DOHH2 (cell line): ENCODE results near the gene SEMA3D.
"Not testable (repeated sequence)": the region's sequence is repeated elsewhere in the genome, so short reads cannot be mapped to it uniquely, and the experiment has no call there.

ENCODE experiments used
- H3F3A ChIP-seq: fragments of 200-600 bp; sonication (generic), shearing (Covaris generic); 2 replicates; pipeline ENCODE4 v1.6.0; 2016; ENCODE audit warnings: antibody characterized with exemption, mild to moderate bottlenecking; ENCODE audit not compliant: control insufficient read depth, insufficient read depth
- H3K27ac ChIP-seq: fragments of 200-600 bp; sonication (generic); 2 replicates; pipeline ENCODE4 v1.5.1; 2014; ENCODE audit warnings: low read depth, mild to moderate bottlenecking, low read length, moderate library complexity
- H3K27me3 ChIP-seq: fragments of 200-600 bp; sonication (generic); 2 replicates; pipeline ENCODE4 v1.6.1; 2014; ENCODE audit warnings: mild to moderate bottlenecking, low read length, mixed read lengths; ENCODE audit not compliant: control insufficient read depth
- H3K36me3 ChIP-seq: fragments of 200-600 bp; sonication (generic); 2 replicates; pipeline ENCODE4 v1.6.1; 2014; ENCODE audit warnings: mild to moderate bottlenecking, low read length, moderate library complexity, mixed read lengths; ENCODE audit not compliant: control insufficient read depth
- H3K4me1 ChIP-seq: fragments of 200-600 bp; sonication (generic); 2 replicates; pipeline ENCODE4 v1.6.1; 2014; ENCODE audit warnings: mild to moderate bottlenecking, low read length, mixed read lengths; ENCODE audit not compliant: control insufficient read depth
- H3K4me2 ChIP-seq: fragments of 200-600 bp; sonication (generic); 2 replicates; pipeline ENCODE4 v1.6.0; 2014; ENCODE audit warnings: mild to moderate bottlenecking, low read length, moderate library complexity
- H3K4me3 ChIP-seq: fragments of 200-600 bp; sonication (generic); 2 replicates; pipeline ENCODE4 v1.5.1; 2014; ENCODE audit warnings: mild to moderate bottlenecking, low read length, mixed read lengths
- H3K79me2 ChIP-seq: fragments of 200-600 bp; sonication (generic); 2 replicates; pipeline ENCODE4 v1.6.1; 2014; ENCODE audit warnings: mild to moderate bottlenecking, low read length, mixed read lengths; ENCODE audit not compliant: control insufficient read depth
- H3K9me2 ChIP-seq: fragments of 200-600 bp; sonication (generic); replicated peaks from 2 replicates; pipeline ENCODE4 v1.6.1; 2014; ENCODE audit warnings: mild to moderate bottlenecking, low read length, mixed read lengths; ENCODE audit not compliant: control insufficient read depth
- H3K9me3 ChIP-seq: fragments of 200-600 bp; sonication (generic); 2 replicates; pipeline ENCODE4 v1.6.1; 2014; ENCODE audit warnings: antibody characterized with exemption, low read length, mixed read lengths; ENCODE audit not compliant: control insufficient read depth, insufficient read depth
- H4K20me1 ChIP-seq: fragments of 200-600 bp; sonication (generic); 2 replicates; pipeline ENCODE4 v1.6.0; 2014; ENCODE audit warnings: low read depth, mild to moderate bottlenecking, antibody characterized with exemption, low read length, moderate library complexity; ENCODE audit not compliant: control insufficient read depth, insufficient read depth
- CTCF ChIP-seq: fragments of 200-600 bp; sonication (generic); IDR thresholded peaks from one replicate; pipeline ENCODE4 v1.5.1; 2014; ENCODE audit warnings: antibody characterized with exemption, mild to moderate bottlenecking, low read depth, low read length; ENCODE audit not compliant: poor library complexity, severe bottlenecking
- EZH2phosphoT487 ChIP-seq: fragments of 200-600 bp; sonication (generic); IDR thresholded peaks from 2 replicates; pipeline ENCODE4 v1.6.1; 2017; ENCODE audit warnings: borderline replicate concordance, mild to moderate bottlenecking, antibody characterized with exemption, low read length, moderate library complexity, mixed read lengths

The SEMA3D gene

GRCh38 chr7:84997626-84998025, 189.2 kb downstream of the SEMA3D start:
- H3K9me2 ChIP-seq, result no peaks in the 10 kb centered on the region

GRCh38 chr7:84992954-84993353, 193.9 kb downstream of the SEMA3D start:
- not testable (repeated sequence) for H4K20me1 ChIP-seq, H3K27ac ChIP-seq, H3K27me3 ChIP-seq, H3K79me2 ChIP-seq, H3F3A ChIP-seq, H3K4me3 ChIP-seq, H3K4me1 ChIP-seq, H3K36me3 ChIP-seq, H3K9me2 ChIP-seq, H3K9me3 ChIP-seq, H3K4me2 ChIP-seq

More at GRCh38 chr7:84997626-84998025, 189.2 kb downstream of the SEMA3D start:
- Histone ChIP-seq H3K4me3 (no peak overlapping the region), H3F3A (no peaks in the 10 kb centered on the region), H3K9me3 (no peaks in the 10 kb centered on the region), H3K27me3 (no peaks in the 10 kb centered on the region), H3K79me2 (no peaks in the 10 kb centered on the region), H3K36me3 (no peaks in the 10 kb centered on the region), H3K27ac (no peak overlapping the region), H4K20me1 (no peaks in the 10 kb centered on the region), H3K4me2 (no peak overlapping the region), H3K4me1 (no peaks in the 10 kb centered on the region)
- TF ChIP-seq EZH2phosphoT487 (no peak), CTCF (no peak)

- TF ChIP-seq CTCF (no peak), EZH2phosphoT487 (no peak)
- Histone ChIP-seq H3K36me3 (no peaks in the 10 kb centered on the region), H3K4me1 (no peaks in the 10 kb centered on the region), H3K79me2 (no peaks in the 10 kb centered on the region), H3K4me3 (no peak overlapping the region), H3K27ac (no peak overlapping the region), H3F3A (no peaks in the 10 kb centered on the region), H3K4me2 (no peak overlapping the region), H4K20me1 (no peaks in the 10 kb centered on the region), H3K27me3 (no peaks in the 10 kb centered on the region), H3K9me2 (no peaks in the 10 kb centered on the region), H3K9me3 (no peaks in the 10 kb centered on the region)
Measured at GRCh38 chr7:84985073-84985784, 201.6 kb downstream of the SEMA3D start.

DNA sequence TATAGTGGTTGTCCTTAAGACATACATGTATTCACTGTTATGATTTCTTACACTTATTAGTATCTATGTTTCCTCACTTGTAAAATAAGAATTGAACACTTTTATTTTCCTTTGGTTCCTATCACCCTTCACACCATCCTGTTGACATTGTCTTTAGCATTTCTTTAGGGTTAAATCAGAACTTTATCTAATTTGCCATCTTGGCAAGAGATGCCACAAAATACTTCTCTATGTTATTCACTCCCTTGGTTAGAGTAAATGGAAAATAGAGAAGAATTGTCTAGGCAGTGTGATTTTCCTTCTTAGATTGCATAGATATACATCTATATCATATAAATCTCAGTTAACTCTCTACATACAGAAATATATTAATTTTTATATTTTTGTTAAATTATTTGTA, 204.7 kb downstream of the SEMA3D start:
- H3K4me3 ChIP-seq, result no peak overlapping the region
- H3K36me3 ChIP-seq, result no peaks in the 10 kb centered on the region
- H4K20me1 ChIP-seq, result no peaks in the 10 kb centered on the region
- no peaks in the 10 kb centered on the region for H3K79me2 ChIP-seq
- no peaks in the 10 kb centered on the region for H3K27me3 ChIP-seq
- no peak overlapping the region for H3K27ac ChIP-seq
- TF ChIP-seq EZH2phosphoT487, result no peak
- no peak for TF ChIP-seq CTCF
- no peaks in the 10 kb centered on the region for H3F3A ChIP-seq
- no peaks in the 10 kb centered on the region for H3K9me2 ChIP-seq
- H3K9me3 ChIP-seq, result no peaks in the 10 kb centered on the region
- H3K4me1 ChIP-seq, result no peaks in the 10 kb centered on the region
- no peak overlapping the region for H3K4me2 ChIP-seq
